Measurements from ENCODE around the gene FDXR.
A peak's percentile ranks its signal among the peaks of the same experiment; 100 is the strongest.
"Not testable (repeated sequence)": the region's sequence is repeated elsewhere in the genome, so short reads cannot be mapped to it uniquely, and the experiment has no call there.

FDXR gene

GRCh38 chr17:74871356-74872076, 1.3 kb downstream of the FDXR start:
- DNase-seq (ENCODE audit: low spot score), result no peak

GRCh38 chr17:74870512-74870911, 2.3 kb downstream of the FDXR start:
- DNase-seq (ENCODE audit: low spot score), result no peak

DNA sequence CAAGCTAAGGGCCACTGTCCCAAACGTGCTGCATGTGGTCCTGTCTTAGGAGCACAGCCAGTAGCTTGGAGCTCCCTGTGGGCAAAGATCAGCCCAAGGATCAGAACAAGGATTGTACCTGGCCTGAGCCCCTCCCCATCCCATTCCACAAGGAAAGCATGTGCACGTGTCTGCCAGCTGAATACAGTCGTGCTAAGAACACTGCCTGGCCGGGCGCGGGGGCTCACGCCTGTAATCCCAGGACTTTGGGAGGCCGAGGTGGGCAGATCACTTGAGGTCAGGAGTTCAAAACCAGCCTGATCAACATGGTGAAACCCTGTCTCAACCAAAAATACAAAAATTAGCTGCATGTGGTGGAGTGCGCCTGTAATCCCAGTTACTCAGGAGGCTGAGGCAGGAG, 2.8 kb downstream of the FDXR start:
- DNase-seq (ENCODE audit: low spot score), result not testable (repeated sequence)

DNA sequence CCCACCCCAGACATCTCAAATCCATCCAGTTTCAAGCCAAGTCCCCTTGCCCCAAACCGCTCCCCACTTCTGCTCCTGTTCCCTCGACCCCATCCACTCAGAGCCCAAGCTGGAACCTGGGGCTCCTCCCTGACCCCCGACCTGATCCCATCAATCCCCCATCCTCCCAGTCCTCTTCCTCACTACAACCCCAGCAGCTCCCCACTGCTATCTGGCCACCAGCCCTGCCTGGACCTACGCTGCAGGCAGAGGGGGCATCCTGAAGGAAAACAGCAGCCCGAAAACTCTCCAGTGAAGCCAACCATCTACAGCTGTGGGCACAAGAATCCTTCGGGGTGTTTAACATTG, 3.9 kb downstream of the FDXR start:
- DNase-seq (ENCODE audit: low spot score), result no peak

GRCh38 chr17:74868251-74868907, 4.4 kb downstream of the FDXR start:
- no peak for DNase-seq (ENCODE audit: low spot score)

- no peak for DNase-seq (ENCODE audit: low spot score)
Observed at GRCh38 chr17:74866198-74866835, 6.5 kb downstream of the FDXR start.

- no peak for DNase-seq (ENCODE audit: low spot score)
Observed at GRCh38 chr17:74865504-74866197, 7.1 kb downstream of the FDXR start.

DNA sequence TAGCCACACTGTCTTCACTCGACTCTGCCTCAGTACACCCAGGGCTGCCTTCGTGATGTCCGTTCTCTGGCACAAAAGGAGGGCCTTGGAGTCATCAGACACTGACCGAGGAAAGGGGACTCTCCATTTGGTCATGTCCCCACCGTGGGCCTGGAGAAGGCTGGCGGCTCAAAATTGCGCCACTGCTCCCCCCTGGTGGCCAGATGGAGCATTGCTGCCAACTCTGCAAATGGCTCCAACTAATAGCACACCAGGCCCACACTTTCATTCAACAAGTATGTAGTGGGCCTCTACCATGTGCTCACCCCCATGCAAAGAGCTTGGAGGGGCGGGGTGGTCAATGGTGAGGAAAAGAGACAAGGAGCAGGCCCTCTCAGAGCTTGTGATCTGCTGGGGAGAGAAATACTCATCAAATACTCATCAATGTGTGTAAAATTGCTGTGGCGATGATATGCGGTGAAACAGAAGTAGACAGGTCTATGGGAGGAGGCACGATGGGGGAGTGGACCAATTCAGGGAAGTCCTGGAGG, 7.9 kb downstream of the FDXR start:
- peak; percentile 92 for DNase-seq (ENCODE audit: low spot score)

GRCh38 chr17:74864297-74864865, 8.4 kb downstream of the FDXR start:
- no peak for DNase-seq (ENCODE audit: low spot score)

DNA sequence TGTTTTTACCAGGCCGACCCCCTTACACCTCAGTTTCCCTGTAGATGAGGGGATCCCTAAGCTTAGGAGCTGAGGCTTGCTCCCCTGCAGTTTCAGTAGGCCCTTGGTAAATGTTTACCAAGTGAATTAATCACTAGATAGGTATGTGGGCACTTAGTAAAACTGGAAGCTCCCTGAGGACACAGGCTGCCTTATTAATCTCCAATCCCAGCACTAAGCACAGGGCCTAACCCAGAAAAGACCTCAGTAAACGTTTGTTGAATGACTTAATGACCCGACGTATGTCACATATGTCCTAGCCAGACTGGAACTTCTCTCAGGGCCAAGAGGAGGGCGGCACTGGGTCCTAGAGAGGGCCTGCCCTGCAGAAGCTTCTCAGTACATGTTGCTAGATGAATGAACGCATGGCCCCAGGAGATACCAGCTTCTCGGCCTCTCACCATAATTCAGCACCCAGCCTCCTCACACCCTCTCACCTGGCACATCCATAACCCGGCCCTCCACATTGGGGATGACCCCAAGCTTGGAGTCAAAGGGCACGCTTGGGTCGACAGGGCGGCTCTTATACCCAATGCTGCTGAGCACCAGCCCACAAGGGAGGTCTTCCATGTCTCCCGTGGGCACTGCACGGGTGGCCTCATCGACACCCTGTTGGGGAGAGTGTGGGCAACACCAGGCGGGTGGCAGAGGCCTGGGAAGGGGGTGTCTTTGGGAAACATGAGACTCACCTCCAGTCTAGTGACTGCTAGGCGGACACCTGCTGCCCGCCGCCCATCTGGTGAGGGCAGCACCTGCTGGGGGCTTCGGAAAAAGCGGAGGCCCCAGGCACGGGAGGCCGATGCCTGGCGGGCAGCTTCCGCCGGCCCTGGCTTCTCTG, 9.1 kb downstream of the FDXR start:
- no peak for DNase-seq (ENCODE audit: low spot score)

GRCh38 chr17:74862919-74863318, 9.9 kb downstream of the FDXR start:
- DNase-seq (ENCODE audit: low spot score), result no peak

GRCh38 chr17:74862108-74862901, 10.5 kb downstream of the FDXR start:
- peak; percentile 89 for DNase-seq (ENCODE audit: low spot score)

GRCh38 chr17:74861662-74862107, 11.1 kb downstream of the FDXR start:
- DNase-seq (ENCODE audit: low spot score), result peak; percentile 57

GRCh38 chr17:74860872-74861661, 11.7 kb downstream of the FDXR start:
- DNase-seq (ENCODE audit: low spot score), result no peak

DNA sequence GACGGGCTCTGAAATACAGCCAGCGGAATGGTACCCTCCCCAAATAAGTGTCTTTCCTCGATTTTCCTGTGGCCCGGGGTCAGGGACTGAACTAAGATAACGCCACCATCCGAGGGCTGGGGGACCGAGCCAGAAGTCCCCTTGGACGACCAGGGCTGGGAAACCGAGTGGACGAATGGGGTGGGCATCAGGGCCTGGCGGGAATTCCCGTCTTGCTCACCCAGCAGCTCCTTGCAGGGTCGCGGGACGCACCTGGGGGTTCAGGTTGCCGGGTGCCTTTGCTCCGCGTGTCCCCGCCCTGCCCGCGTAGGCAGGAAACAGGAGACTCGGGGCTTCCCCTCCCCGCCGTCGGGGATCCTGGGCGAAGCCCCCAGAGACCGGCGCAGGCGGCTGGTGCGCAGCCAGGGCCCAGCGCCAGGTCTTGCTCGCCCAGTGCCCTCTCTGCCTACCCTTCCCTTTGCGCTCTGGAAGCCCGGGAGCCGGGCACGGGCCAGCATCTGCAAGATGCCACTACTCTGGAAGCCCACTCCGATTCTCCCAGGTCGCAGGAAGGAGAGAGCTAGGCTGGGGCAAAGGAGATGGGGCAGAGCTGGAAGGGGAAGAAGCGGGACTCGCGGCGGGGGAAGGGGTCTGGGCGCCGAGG, 12.4 kb downstream of the FDXR start:
- DNase-seq (ENCODE audit: low spot score), result peak; percentile 53

DNA sequence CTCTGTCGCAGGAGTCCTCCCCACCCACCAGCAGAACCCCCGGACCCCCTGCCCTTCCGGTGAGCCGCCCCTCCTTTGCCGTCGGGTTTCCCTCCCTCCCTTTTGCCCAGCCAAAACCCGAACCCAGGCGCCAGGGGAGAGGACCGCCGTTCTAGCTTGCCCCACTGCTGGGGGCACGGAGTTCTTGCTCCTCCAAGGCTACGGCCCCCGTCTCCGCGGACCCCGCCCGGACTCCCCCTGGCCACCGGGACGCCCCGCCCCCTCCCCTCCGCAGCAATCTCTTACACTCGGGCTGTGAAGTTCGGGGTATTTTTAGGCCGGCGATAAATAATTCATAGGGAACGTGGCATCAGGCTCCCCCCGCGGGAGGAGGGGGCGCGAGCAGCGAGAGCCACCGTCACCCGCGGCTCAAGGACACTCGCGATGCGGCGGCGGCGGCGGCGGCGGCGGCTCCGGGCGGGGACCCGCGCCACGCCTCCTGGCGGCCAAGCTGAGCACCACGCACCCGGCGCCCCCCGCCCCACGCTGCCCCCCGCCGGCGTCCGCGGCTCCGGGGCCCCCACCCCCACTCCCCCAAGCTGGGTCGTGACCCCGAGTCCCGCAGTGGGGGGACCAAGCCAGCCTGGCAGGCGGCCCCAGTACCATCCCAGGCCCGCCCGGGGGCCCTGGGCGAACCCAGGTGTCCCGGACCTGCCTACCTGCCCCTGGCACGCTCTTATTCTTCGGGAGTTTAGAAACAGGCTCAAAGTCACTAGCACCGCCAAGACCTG, 13.2 kb downstream of the FDXR start, which contains the start of gene GRIN2C:
GRIN2C (minus strand) TSS at position 427 of the 770 bp plus-strand sequence. CDS start 4,793 bp downstream, outside the sequence.
- peak; percentile 73 for DNase-seq (ENCODE audit: low spot score)

- DNase-seq (ENCODE audit: low spot score), result no peak
Observed at GRCh38 chr17:74858672-74859458, 13.9 kb downstream of the FDXR start.
